ENCODE results near the gene CADPS.

CADPS gene

GRCh38 chr3:62368705-62369475, 506.3 kb downstream of the CADPS start:
- FAIRE-seq: no peak
- no peak for DNase-seq (ENCODE audit: insufficient read length, low spot score)

GRCh38 chr3:62368290-62368704, 506.9 kb downstream of the CADPS start:
- DNase-seq (ENCODE audit: insufficient read length, low spot score) (no peak), FAIRE-seq (no peak)

- no peak for DNase-seq (ENCODE audit: insufficient read length, low spot score)
- FAIRE-seq: no peak
Measured at GRCh38 chr3:62367763-62368195, 507.4 kb downstream of the CADPS start.

- DNase-seq (ENCODE audit: insufficient read length, low spot score) (no peak), FAIRE-seq (no peak)
Measured at GRCh38 chr3:62366126-62366484, 509.1 kb downstream of the CADPS start.

GRCh38 chr3:62365391-62366125, 509.7 kb downstream of the CADPS start:
- FAIRE-seq (no peak), DNase-seq (ENCODE audit: insufficient read length, low spot score) (no peak)

- DNase-seq (ENCODE audit: insufficient read length, low spot score): no peak
- FAIRE-seq: no peak
Measured at GRCh38 chr3:62364191-62364590, 511.0 kb downstream of the CADPS start.

- DNase-seq (ENCODE audit: insufficient read length, low spot score) (no peak), FAIRE-seq (no peak)
Measured at GRCh38 chr3:62363275-62363674, 511.9 kb downstream of the CADPS start.

- DNase-seq (ENCODE audit: insufficient read length, low spot score) (no peak), FAIRE-seq (no peak)
Measured at GRCh38 chr3:62361824-62362223, 513.4 kb downstream of the CADPS start.

GRCh38 chr3:62361261-62361660, 514.0 kb downstream of the CADPS start:
- FAIRE-seq (no peak), DNase-seq (ENCODE audit: insufficient read length, low spot score) (no peak)

- DNase-seq (ENCODE audit: insufficient read length, low spot score) (no peak), FAIRE-seq (no peak)
Measured at GRCh38 chr3:62359531-62359930, 515.7 kb downstream of the CADPS start.

- DNase-seq (ENCODE audit: insufficient read length, low spot score) (no peak), FAIRE-seq (no peak)
Measured at GRCh38 chr3:62356356-62356755, 518.9 kb downstream of the CADPS start.

GRCh38 chr3:62355703-62356102, 519.5 kb downstream of the CADPS start:
- DNase-seq (ENCODE audit: insufficient read length, low spot score) (no peak), FAIRE-seq (no peak)
